Cardiac fibroblast (primary cell): ENCODE measurements around the gene NOC4L.

Experiments
- DNase-seq, 2 donors: peaks; one replicate each; pipeline versions ENCODE4 v3.0.0 to v3.0.0-alpha.2; 2010; ENCODE audit warnings: low read depth in 2 of 2
- H3K4me3 ChIP-seq, 2 donors: replicated peaks in 1 of 2; 1 replicate in 1 of 2; 2 replicates in 1 of 2; pipeline ENCODE4 v1.5.1; 2011; ENCODE audit warnings: low read depth in 2 of 2, low read length in 2 of 2, mild to moderate bottlenecking in 2 of 2, moderate library complexity in 1 of 2
- TF ChIP-seq, protein P1 (sequence below): IDR thresholded peaks from one replicate; pipeline ENCODE4 v1.5.1; 2011; ENCODE audit warnings: low read depth, mild to moderate bottlenecking, low read length, inconsistent platforms

NOC4L gene

DNA sequence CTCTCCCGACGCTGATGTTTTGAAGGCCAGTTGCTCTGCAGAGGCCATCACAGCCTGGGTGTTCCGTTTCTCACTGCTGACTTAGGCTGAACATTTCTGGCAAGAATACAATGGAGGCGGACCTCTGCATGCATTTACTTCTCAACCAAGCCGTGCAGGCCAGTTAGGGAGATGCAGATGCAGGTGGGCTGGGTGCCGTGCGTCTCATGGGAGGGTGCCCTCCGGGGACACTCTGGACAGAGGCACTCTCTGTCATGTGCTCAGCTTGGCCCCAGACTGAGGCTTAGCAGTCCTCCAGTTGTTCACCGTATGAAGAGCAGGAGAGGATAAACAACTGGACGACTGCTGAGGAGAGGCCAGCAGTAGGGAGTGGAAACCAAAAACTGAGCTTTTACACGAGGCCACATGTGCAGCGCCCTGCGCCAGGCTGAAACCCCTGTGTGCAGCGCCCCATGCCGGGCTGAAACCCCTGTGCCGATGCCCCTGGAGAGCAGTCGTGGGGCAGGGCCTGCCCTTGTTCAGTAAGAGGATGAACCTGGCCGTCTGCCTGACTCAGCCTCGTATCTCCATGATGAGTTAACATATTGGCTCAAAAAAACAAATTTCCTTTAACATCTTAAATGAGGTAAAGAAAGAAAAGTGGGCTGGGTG lies 32.5 kb upstream of the NOC4L start:
- DNase-seq = no peak
- H3K4me3 ChIP-seq = no peak overlapping the region
- TF ChIP-seq, protein P1, sequence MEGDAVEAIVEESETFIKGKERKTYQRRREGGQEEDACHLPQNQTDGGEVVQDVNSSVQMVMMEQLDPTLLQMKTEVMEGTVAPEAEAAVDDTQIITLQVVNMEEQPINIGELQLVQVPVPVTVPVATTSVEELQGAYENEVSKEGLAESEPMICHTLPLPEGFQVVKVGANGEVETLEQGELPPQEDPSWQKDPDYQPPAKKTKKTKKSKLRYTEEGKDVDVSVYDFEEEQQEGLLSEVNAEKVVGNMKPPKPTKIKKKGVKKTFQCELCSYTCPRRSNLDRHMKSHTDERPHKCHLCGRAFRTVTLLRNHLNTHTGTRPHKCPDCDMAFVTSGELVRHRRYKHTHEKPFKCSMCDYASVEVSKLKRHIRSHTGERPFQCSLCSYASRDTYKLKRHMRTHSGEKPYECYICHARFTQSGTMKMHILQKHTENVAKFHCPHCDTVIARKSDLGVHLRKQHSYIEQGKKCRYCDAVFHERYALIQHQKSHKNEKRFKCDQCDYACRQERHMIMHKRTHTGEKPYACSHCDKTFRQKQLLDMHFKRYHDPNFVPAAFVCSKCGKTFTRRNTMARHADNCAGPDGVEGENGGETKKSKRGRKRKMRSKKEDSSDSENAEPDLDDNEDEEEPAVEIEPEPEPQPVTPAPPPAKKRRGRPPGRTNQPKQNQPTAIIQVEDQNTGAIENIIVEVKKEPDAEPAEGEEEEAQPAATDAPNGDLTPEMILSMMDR = no peak

- TF ChIP-seq, protein P1 = no peak
- H3K4me3 ChIP-seq = no peak overlapping the region
- DNase-seq = no peak
These were observed 29.6 kb upstream of the NOC4L start for GRCh38 chr12:132114667-132115066.

DNA sequence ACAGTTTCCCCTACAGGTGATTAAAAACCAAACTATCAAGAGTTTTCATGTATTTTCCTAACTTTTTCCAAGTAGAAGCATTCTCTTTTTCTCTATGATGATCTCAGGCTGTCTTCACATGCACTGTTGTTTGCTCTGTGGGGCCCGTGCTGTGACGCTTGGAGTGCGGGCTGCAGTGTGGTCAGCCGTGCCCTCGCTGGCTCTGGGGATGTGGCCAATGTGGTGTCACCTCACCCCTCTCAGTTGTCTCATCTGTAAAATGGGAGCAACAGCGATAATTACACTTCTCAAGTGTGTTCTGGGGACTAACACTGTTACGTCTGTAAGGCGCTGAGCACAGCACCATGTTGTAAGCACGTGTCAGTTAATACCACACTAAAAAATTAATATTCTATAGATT lies 28.8 kb upstream of the NOC4L start:
- TF ChIP-seq, protein P1 = no peak
- DNase-seq = no peak
- H3K4me3 ChIP-seq = no peak overlapping the region

GRCh38 chr12:132116709-132117557 lies 27.3 kb upstream of the NOC4L start:
- DNase-seq = no peak
- H3K4me3 ChIP-seq = no peak overlapping the region

DNA sequence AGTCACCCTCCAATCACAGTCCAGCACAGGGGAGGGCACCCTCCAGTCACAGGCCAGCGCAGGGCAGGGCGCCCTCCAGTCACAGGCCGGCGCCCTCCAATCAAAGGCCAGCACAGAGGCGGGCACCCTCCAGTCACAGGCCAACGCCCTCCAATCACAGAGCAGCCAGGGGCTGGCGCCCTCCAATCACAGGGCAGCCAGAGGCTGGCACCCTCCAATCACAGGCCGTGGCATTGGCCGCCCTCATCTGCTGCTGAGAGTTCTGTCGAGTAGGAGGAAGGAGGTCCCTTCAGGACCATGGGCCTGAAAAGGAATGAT lies 26.7 kb upstream of the NOC4L start:
- no peak for DNase-seq
- TF ChIP-seq, protein P1 = no peak
- no peak overlapping the region for H3K4me3 ChIP-seq

More at GRCh38 chr12:132116709-132117557, 27.3 kb upstream of the NOC4L start:
- TF ChIP-seq, protein P1 = no peak

DNA sequence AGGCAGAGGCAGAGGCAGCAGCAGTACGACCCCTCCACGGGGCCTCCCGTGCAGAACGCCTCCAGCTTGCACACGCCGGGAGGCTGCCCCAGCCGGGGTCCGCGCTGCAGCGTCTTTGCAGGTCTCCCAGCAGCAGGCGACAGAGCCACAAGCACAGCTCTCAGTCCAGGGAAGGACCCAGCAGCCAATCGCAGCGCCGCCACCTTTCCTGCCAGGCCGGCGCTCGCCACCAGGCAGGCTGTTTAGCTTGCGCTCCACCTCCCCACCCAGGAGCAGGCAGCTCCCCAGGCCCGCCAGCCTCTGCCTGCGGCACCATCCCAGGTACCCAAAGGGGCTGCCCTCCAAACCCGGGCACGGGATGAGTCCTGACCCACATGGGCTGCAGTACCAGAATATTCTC lies 25.4 kb upstream of the NOC4L start:
- H3K4me3 ChIP-seq = no peak overlapping the region
- TF ChIP-seq, protein P1 = no peak
- DNase-seq = no peak

- no peak for DNase-seq
- no peak overlapping the region for H3K4me3 ChIP-seq
- TF ChIP-seq, protein P1 = no peak
These were observed 23.0 kb upstream of the NOC4L start for GRCh38 chr12:132121283-132121682.
